ENCODE measurements around the gene COPG1. TPM values are rescaled to one million over a fixed set of nuclear protein-coding genes. Genes with fewer than 3 reads are reported as not detected.

Gene COPG1
- total and polyA plus RNA-seq, 9 of the 15 experiments (the other 6 are each of a cell fraction or from before 2014, with no cell fraction given) = 40.3 to 105 (median 62.4) TPM

DNA sequence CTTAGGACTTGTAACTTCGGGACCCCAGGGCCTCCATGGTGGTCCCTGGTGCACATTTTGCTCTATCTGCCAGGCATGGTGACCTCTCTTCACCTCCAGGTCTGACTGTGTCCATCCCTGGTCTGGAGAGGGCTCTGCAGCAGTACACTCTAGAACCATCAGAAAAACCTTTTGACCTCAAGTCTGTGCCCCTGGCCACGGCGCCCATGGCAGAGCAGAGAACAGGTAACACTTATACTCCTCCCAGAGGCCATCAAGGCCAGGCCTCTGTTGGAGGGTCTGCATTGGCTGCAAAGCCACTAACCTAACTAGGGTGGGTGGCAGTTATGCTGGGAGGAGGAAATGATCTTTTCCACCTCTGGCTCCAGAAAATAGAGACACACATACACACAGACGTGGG lies 19.0 kb downstream of the COPG1 start:
- H4K20me1 ChIP-seq (replicated peaks; ENCODE audit: control insufficient read depth, insufficient read depth, low read length) = no peaks in the 10 kb centered on the region
- intact Hi-C loops (cut with micrococcal nuclease) = no loop called here
- H3K79me2 ChIP-seq (ENCODE audit: control insufficient read depth, insufficient read depth, low read length) = no peaks in the 10 kb centered on the region
- DNase-seq (ENCODE audit: extremely low read depth in 1 of 4, low spot score in 3 of 4) (no peak), ATAC-seq (no peak), FAIRE-seq (no peak)
- H3K27ac ChIP-seq (ENCODE audit: extremely low read depth, low read depth, low read length) = no peak overlapping the region
- no peak overlapping the region for H2AFZ ChIP-seq (ENCODE audit: low read depth, low read length)
- in situ Hi-C loops (cut with MboI) = no loop called here
- H3K4me1 ChIP-seq (replicated peaks in 1 of 2; ENCODE audit: control insufficient read depth in 2 of 2, insufficient read depth in 2 of 2, low read length in 2 of 2) = no peaks in the 10 kb centered on the region
- no peaks in the 10 kb centered on the region for H3K9me1 ChIP-seq (ENCODE audit: control insufficient read depth, insufficient read depth, low read length)
- no peak overlapping the region for H3K4me2 ChIP-seq (ENCODE audit: insufficient read depth, low read length)
- H3K4me3 ChIP-seq = no peak overlapping the region
- no TSS peak for BruUV-seq (replicated peaks)
- no peaks in the 10 kb centered on the region for H3K27me3 ChIP-seq (ENCODE audit: control insufficient read depth in 2 of 2, insufficient read depth in 2 of 2, low read length in 2 of 2)
- POLR2A ChIA-PET = interaction anchor here (2.0 kb wide), 1 partner anchor 17 kb away, joined by 5 read pairs; no protein-coding TSS in a partner anchor
- peaks cover 93% of the 10 kb centered on the region for H3K36me3 ChIP-seq (ENCODE audit: control insufficient read depth, insufficient read depth, low read length)
- H3K9me3 ChIP-seq (replicated peaks; ENCODE audit: control insufficient read depth, insufficient read depth, low read depth, low read length) = no peaks in the 10 kb centered on the region
- no peak overlapping the region for H3K9ac ChIP-seq (ENCODE audit: insufficient read depth in 1 of 2, low read depth in 2 of 2, low read length in 2 of 2)
- WGBS (ENCODE audit: insufficient coverage, low coverage, missing lambda C conversion rate) = 88% methylated on average over 3 of the region's 4 CpGs
- CTCF ChIA-PET (ENCODE audit: low intra/inter-chr PET ratio) = no interaction called here
- TF ChIP-seq BRD9 (IDR thresholded peaks at IDR 0.05; ENCODE audit: low read depth, partially characterized antibody) (no peak), HDAC3 (IDR thresholded peaks at IDR 0.05; ENCODE audit: borderline replicate concordance, partially characterized antibody) (no peak), CBX5 (IDR thresholded peaks at IDR 0.05; ENCODE audit: borderline replicate concordance, low read depth) (no peak), ZNF143 (CRISPR knock-in tag; IDR thresholded peaks at IDR 0.05) (no peak), GATAD2B (IDR thresholded peaks at IDR 0.05; ENCODE audit: borderline replicate concordance) (no peak), ZNF217 (CRISPR knock-in tag; IDR thresholded peaks at IDR 0.05) (no peak), FOXJ2 (tag; IDR thresholded peaks at IDR 0.05) (no peak), ZNF79 (CRISPR knock-in tag; IDR thresholded peaks at IDR 0.05; ENCODE audit: low read depth) (no peak), RBM22 (IDR thresholded peaks at IDR 0.05; ENCODE audit: low read depth, low read length, poor library complexity, severe bottlenecking) (no peak), CC2D1A (IDR thresholded peaks at IDR 0.05) (no peak), ZNF586 (CRISPR knock-in tag; conservative IDR thresholded peaks at IDR 0.05) (no peak), ZNF384 (IDR thresholded peaks at IDR 0.05; ENCODE audit: low read depth, low read length) (no peak), NFIX (CRISPR knock-in tag; IDR thresholded peaks at IDR 0.05; ENCODE audit: low read depth) (no peak)
- TF ChIP-seq, protein P1, sequence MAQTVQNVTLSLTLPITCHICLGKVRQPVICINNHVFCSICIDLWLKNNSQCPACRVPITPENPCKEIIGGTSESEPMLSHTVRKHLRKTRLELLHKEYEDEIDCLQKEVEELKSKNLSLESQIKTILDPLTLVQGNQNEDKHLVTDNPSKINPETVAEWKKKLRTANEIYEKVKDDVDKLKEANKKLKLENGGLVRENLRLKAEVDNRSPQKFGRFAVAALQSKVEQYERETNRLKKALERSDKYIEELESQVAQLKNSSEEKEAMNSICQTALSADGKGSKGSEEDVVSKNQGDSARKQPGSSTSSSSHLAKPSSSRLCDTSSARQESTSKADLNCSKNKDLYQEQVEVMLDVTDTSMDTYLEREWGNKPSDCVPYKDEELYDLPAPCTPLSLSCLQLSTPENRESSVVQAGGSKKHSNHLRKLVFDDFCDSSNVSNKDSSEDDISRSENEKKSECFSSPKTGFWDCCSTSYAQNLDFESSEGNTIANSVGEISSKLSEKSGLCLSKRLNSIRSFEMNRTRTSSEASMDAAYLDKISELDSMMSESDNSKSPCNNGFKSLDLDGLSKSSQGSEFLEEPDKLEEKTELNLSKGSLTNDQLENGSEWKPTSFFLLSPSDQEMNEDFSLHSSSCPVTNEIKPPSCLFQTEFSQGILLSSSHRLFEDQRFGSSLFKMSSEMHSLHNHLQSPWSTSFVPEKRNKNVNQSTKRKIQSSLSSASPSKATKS (CRISPR knock-in tag; IDR thresholded peaks at IDR 0.05) = no peak
- TF ChIP-seq, protein P2, sequence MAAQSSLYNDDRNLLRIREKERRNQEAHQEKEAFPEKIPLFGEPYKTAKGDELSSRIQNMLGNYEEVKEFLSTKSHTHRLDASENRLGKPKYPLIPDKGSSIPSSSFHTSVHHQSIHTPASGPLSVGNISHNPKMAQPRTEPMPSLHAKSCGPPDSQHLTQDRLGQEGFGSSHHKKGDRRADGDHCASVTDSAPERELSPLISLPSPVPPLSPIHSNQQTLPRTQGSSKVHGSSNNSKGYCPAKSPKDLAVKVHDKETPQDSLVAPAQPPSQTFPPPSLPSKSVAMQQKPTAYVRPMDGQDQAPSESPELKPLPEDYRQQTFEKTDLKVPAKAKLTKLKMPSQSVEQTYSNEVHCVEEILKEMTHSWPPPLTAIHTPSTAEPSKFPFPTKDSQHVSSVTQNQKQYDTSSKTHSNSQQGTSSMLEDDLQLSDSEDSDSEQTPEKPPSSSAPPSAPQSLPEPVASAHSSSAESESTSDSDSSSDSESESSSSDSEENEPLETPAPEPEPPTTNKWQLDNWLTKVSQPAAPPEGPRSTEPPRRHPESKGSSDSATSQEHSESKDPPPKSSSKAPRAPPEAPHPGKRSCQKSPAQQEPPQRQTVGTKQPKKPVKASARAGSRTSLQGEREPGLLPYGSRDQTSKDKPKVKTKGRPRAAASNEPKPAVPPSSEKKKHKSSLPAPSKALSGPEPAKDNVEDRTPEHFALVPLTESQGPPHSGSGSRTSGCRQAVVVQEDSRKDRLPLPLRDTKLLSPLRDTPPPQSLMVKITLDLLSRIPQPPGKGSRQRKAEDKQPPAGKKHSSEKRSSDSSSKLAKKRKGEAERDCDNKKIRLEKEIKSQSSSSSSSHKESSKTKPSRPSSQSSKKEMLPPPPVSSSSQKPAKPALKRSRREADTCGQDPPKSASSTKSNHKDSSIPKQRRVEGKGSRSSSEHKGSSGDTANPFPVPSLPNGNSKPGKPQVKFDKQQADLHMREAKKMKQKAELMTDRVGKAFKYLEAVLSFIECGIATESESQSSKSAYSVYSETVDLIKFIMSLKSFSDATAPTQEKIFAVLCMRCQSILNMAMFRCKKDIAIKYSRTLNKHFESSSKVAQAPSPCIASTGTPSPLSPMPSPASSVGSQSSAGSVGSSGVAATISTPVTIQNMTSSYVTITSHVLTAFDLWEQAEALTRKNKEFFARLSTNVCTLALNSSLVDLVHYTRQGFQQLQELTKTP (IDR thresholded peaks at IDR 0.05; ENCODE audit: low read depth in 1 of 2, partially characterized antibody in 2 of 2) = no peak

Data from K562 (cell line).